Urinary bladder (tissue), 4 donors: Measurements from ENCODE around the gene VSX1. TPM values are rescaled to one million over a fixed set of nuclear protein-coding genes. Genes with fewer than 3 reads are reported as not detected.

Source experiments
- DNase-seq: peaks from one replicate; pipeline ENCODE4 v3.0.0-alpha.2; 2015; ENCODE audit errors: extremely low spot score
- H3K27ac ChIP-seq: one replicate; pipeline ENCODE4 v1.5.1; 2013; ENCODE audit warnings: low read depth, mild to moderate bottlenecking, moderate library complexity
- H3K36me3 ChIP-seq: one replicate; pipeline ENCODE4 v1.6.1; 2013; ENCODE audit warnings: mild to moderate bottlenecking, moderate library complexity; ENCODE audit not compliant: insufficient read depth
- H3K4me1 ChIP-seq: one replicate; pipeline ENCODE4 v1.6.1; 2013; ENCODE audit warnings: mild to moderate bottlenecking, moderate library complexity; ENCODE audit not compliant: insufficient read depth
- H3K4me3 ChIP-seq: one replicate; pipeline ENCODE4 v1.5.1; 2013; ENCODE audit warnings: low read depth, low read length
- WGBS: extraction: QIAGEN DNeasy Blood & Tissue Kit; methylation state at CpG from one replicate; pipeline ENCODE4 v1.1.7; 2013; 5-methylcytosine and 5-hydroxymethylcytosine counted together
- polyA plus RNA-seq: library from polyadenylated mRNA; stranded (reverse); fragments of 200-250 nt; gene quantifications from one replicate; pipeline ENCODE4 v1.2.3, GENCODE V29; 2013
- total RNA-seq: library from RNA; depleted of rRNA; stranded (reverse); fragments of >200 nt; gene quantifications from one replicate; pipeline ENCODE4 v1.2.3, GENCODE V29; 2014
- donor health status: healthy with polysubstance abuse.
- donor health status: healthy.

Gene VSX1
- total and polyA plus RNA-seq, 2 donors: 0.05 TPM; not detected in 1

DNA sequence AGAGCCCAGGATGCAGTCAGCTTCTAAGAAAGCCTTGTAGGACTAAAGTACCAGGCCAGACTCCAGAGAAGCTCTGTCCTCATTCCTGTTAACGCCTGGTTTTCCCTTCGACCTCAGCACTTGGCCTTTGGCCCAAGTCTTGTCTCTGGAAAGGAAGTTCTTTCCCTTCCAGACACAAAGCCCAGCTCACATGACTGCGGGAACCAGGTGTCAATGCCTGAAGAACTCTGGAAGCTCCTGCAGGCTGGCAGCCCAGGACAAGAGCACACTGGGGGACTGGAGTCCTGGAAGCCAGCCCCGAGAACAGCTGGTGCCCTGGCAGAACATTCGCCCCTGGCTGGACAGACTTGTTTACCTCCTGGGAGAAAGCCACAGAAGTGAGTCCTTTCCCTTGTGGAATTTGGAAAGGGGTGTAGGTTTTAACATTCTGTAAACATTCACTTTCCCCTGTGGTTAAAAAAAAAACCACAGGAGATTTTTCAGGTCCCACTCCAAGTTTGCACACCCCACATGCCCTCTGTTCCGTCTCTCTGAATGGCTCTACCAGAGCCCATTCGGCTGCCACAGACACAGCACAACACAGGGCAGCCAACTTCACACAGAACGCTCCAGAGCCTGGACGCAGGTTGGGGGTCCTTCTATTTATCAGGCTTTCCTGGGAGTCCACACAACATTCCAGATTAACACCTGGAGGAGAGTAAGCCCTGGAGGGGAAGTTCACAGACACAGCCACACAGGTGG is 42.1 kb downstream of the VSX1 start:
- Histone ChIP-seq H3K4me3 (no peak overlapping the region), H3K4me1 (no peaks in the 10 kb centered on the region), H3K27ac (no peak overlapping the region), H3K36me3 (no peaks in the 10 kb centered on the region)
- 22% methylated on average over 9 of the region's 9 CpGs for WGBS
- DNase-seq: no peak

DNA sequence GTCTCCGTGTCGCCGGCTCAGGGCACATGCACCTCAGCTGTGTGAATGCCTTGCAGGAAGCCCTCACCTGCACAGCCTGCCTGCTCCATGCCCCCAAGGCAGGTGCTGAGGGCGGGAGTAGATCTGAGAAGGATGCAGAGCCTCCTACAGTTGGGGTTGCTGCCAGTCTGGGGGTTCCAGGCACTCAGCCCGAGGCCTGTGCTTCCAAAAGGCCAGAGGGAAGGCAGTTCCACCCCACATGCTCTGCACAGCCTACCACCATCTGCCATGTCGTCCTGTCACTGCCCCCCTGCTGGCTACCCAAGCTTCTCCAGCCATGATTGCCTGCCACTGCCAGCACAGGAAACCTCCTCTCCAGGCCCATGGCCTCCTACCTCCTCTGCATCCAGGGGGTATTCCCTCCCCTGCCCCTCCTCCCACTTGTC is 43.3 kb downstream of the VSX1 start:
- Histone ChIP-seq H3K4me1 (no peaks in the 10 kb centered on the region), H3K4me3 (no peak overlapping the region), H3K27ac (no peak overlapping the region), H3K36me3 (no peaks in the 10 kb centered on the region)
- no peak for DNase-seq
- WGBS: 84% methylated on average over 6 of the region's 6 CpGs

- no peak overlapping the region for H3K27ac ChIP-seq
- DNase-seq: no peak
- no peak overlapping the region for H3K4me3 ChIP-seq
- 91% methylated on average over 3 of the region's 3 CpGs for WGBS
- H3K4me1 ChIP-seq: peaks cover 2% of the 10 kb centered on the region
- H3K36me3 ChIP-seq: no peaks in the 10 kb centered on the region
Measured at GRCh38 chr20:25038103-25038410, 43.9 kb downstream of the VSX1 start.

- Histone ChIP-seq H3K4me1 (peaks cover 3% of the 10 kb centered on the region), H3K36me3 (no peaks in the 10 kb centered on the region), H3K27ac (no peak overlapping the region), H3K4me3 (no peak overlapping the region)
- DNase-seq: no peak
- 86% methylated on average over 15 of the region's 15 CpGs for WGBS
Measured at GRCh38 chr20:25037288-25038102, 44.4 kb downstream of the VSX1 start.

GRCh38 chr20:25036331-25036936 is 45.5 kb downstream of the VSX1 start:
- WGBS: 43% methylated on average over 7 of the region's 7 CpGs
- Histone ChIP-seq H3K27ac (no peak overlapping the region), H3K4me1 (peaks cover 3% of the 10 kb centered on the region), H3K4me3 (no peak overlapping the region), H3K36me3 (no peaks in the 10 kb centered on the region)
- DNase-seq: no peak

- no peak overlapping the region for H3K4me3 ChIP-seq
- H3K36me3 ChIP-seq: no peaks in the 10 kb centered on the region
- H3K27ac ChIP-seq: no peak overlapping the region
- no peak for DNase-seq
- 65% methylated on average over 4 of the region's 4 CpGs for WGBS
- H3K4me1 ChIP-seq: peaks cover 3% of the 10 kb centered on the region
Measured at GRCh38 chr20:25035921-25036320, 46.0 kb downstream of the VSX1 start.

- H3K4me1 ChIP-seq: peaks cover 3% of the 10 kb centered on the region
- 42% methylated on average over 3 of the region's 3 CpGs for WGBS
- H3K36me3 ChIP-seq: no peaks in the 10 kb centered on the region
- H3K27ac ChIP-seq: no peak overlapping the region
- DNase-seq: no peak
- H3K4me3 ChIP-seq: no peak overlapping the region
Measured at GRCh38 chr20:25033924-25034300, 48.0 kb downstream of the VSX1 start.

GRCh38 chr20:25033265-25033923 is 48.5 kb downstream of the VSX1 start:
- no peak overlapping the region for H3K4me3 ChIP-seq
- no peak for DNase-seq
- no peak overlapping the region for H3K27ac ChIP-seq
- H3K4me1 ChIP-seq: peaks cover 3% of the 10 kb centered on the region
- WGBS: 42% methylated on average over 6 of the region's 6 CpGs
- no peaks in the 10 kb centered on the region for H3K36me3 ChIP-seq

- H3K36me3 ChIP-seq: no peaks in the 10 kb centered on the region
- peaks cover 3% of the 10 kb centered on the region for H3K4me1 ChIP-seq
- no peak overlapping the region for H3K27ac ChIP-seq
- H3K4me3 ChIP-seq: no peak overlapping the region
- DNase-seq: no peak
- 45% methylated on average over 29 of the region's 29 CpGs for WGBS
Measured at GRCh38 chr20:25032478-25033264, 49.3 kb downstream of the VSX1 start.

DNA sequence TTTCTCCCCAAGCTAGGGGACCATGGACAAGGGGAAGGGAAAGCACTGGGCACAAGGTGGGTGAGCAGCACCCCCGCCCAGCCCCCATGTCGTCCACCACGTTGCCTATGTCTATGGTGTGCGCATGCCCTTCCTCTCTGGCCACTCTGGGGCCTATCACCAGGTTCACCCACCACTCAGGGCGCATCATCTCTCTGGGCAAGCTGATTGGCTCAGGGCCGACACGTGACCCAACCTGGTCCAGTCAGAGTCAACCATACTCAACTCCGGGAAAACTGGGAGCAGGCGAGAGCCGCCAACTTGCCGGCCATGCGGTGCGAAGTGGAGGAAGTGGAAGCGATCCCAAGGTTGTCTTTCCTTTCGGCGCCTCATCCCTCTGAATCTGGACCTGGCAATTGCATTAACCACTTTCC is 49.9 kb downstream of the VSX1 start:
- DNase-seq: no peak
- Histone ChIP-seq H3K27ac (no peak overlapping the region), H3K36me3 (no peaks in the 10 kb centered on the region), H3K4me1 (peaks cover 3% of the 10 kb centered on the region), H3K4me3 (no peak overlapping the region)
- 93% methylated on average over 16 of the region's 16 CpGs for WGBS

- H3K36me3 ChIP-seq: no peaks in the 10 kb centered on the region
- H3K4me1 ChIP-seq: peaks cover 3% of the 10 kb centered on the region
- H3K4me3 ChIP-seq: no peak overlapping the region
- 74% methylated on average over 3 of the region's 3 CpGs for WGBS
- H3K27ac ChIP-seq: no peak overlapping the region
- no peak for DNase-seq
Measured at GRCh38 chr20:25031241-25031640, 50.7 kb downstream of the VSX1 start.

DNA sequence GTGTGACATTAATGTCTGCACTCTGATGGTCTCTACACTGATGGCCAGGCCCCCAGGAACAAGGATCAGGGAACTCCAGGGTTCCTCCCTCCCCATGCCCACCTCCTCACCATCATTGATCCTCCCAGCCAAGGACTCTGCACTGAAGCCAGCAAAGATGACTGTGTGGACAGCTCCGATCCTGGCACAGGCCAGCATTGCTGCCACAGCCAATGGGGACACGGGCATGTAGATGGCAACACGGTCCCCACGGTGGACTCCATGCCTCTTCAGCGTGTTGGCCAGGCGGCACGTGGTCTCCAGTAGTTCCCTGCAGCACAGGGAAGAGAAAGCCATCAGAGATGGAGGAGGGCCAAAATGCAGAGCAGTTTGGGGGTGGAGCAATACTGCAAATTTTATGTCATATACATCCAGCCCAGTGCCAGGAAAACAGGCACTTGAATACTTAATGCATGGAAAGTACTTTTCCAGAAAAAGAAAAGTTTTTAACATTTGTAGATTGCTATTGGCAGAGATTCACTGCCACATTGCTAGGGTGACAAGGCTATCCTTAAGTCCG is 51.2 kb downstream of the VSX1 start:
- Histone ChIP-seq H3K4me1 (peaks cover 3% of the 10 kb centered on the region), H3K4me3 (no peak overlapping the region), H3K36me3 (no peaks in the 10 kb centered on the region), H3K27ac (no peak overlapping the region)
- WGBS: 93% methylated on average over 8 of the region's 8 CpGs
- DNase-seq: no peak
